Activated naive CD8-positive, alpha-beta T cell treated with anti-CD3 and anti-CD28 coated beads, Interleukin-2, amount 50 U/mL, for 16 hours (primary cell): ENCODE measurements around the gene CSPG4.
"Not testable (repeated sequence)": the region's sequence is repeated elsewhere in the genome, so short reads cannot be mapped to it uniquely, and the experiment has no call there.

Source experiments
- DNase-seq: peaks from one replicate; pipeline ENCODE4 v3.0.0-alpha.2; 2020; ENCODE audit warnings: low read depth, low spot score

Gene CSPG4

GRCh38 chr15:75648156-75649000 is 64.3 kb downstream of the CSPG4 start:
- no peak for DNase-seq

GRCh38 chr15:75647370-75648155 is 65.1 kb downstream of the CSPG4 start, which contains the start of gene SNX33:
Gene SNX33 (plus strand): TSS chr15:75647912. CDS start chr15:75649103, 1,191 bp downstream.
- peak; percentile 16 for DNase-seq

GRCh38 chr15:75646944-75647364 is 65.7 kb downstream of the CSPG4 start:
- no peak for DNase-seq

- DNase-seq: no peak
Observed at GRCh38 chr15:75646112-75646943, 66.3 kb downstream of the CSPG4 start.

GRCh38 chr15:75644376-75644775 is 68.3 kb downstream of the CSPG4 start:
- no peak for DNase-seq

- no peak for DNase-seq
Observed at GRCh38 chr15:75641603-75642002, 71.0 kb downstream of the CSPG4 start.

GRCh38 chr15:75641179-75641503 is 71.5 kb downstream of the CSPG4 start:
- no peak for DNase-seq

- DNase-seq: no peak
Observed at GRCh38 chr15:75640483-75641178, 72.0 kb downstream of the CSPG4 start.

- peak; percentile 90 for DNase-seq
Observed at GRCh38 chr15:75639709-75640482, 72.8 kb downstream of the CSPG4 start, which contains the start of gene IMP3. Gene IMP3 (minus strand): TSS chr15:75640224. CDS start chr15:75640168, 56 bp downstream.

GRCh38 chr15:75639191-75639708 is 73.4 kb downstream of the CSPG4 start:
- no peak for DNase-seq

GRCh38 chr15:75637245-75638009 is 75.2 kb downstream of the CSPG4 start:
- no peak for DNase-seq

GRCh38 chr15:75636026-75636425 is 76.6 kb downstream of the CSPG4 start:
- DNase-seq: no peak

- DNase-seq: not testable (repeated sequence)
Observed at GRCh38 chr15:75633922-75634321, 78.7 kb downstream of the CSPG4 start.

GRCh38 chr15:75631935-75632334 is 80.7 kb downstream of the CSPG4 start:
- no peak for DNase-seq

- DNase-seq: peak; percentile 88
Observed at GRCh38 chr15:75625542-75626347, 86.9 kb downstream of the CSPG4 start, which contains the start of gene SNUPN. Gene SNUPN (minus strand): TSS chr15:75625725. CDS start chr15:75621051, 4,674 bp downstream.
